ENCODE data around the gene TRIM63. TPM values are rescaled to one million over a fixed set of nuclear protein-coding genes. Genes with fewer than 3 reads are reported as not detected.

Gene TRIM63
- polyA plus RNA-seq, 1 donor from 2014 or later, result not detected

GRCh38 chr1:26025517-26025916, 41.9 kb downstream of the TRIM63 start:
- no peaks in the 10 kb centered on the region for H3K9me3 Mint-ChIP-seq
- H3K36me3 Mint-ChIP-seq, result peaks cover 2% of the 10 kb centered on the region
- peaks cover 0 to 3% (median 0%) of the 10 kb centered on the region in 3 donors for H3K4me1 Mint-ChIP-seq
- H3K4me3 Mint-ChIP-seq, result no peak overlapping the region
- peaks cover 5% of the 10 kb centered on the region for H3K27me3 Mint-ChIP-seq
- H3K27ac Mint-ChIP-seq, result no peak overlapping the region

- H3K27me3 Mint-ChIP-seq, result peaks cover 5% of the 10 kb centered on the region
- no peak overlapping the region for H3K27ac Mint-ChIP-seq
- peaks cover 0 to 3% (median 0%) of the 10 kb centered on the region in 3 donors for H3K4me1 Mint-ChIP-seq
- no peaks in the 10 kb centered on the region for H3K9me3 Mint-ChIP-seq
- peaks cover 2% of the 10 kb centered on the region for H3K36me3 Mint-ChIP-seq
- no peak overlapping the region for H3K4me3 Mint-ChIP-seq
These were observed 42.4 kb downstream of the TRIM63 start for GRCh38 chr1:26025060-26025459.

GRCh38 chr1:26023826-26024225, 43.6 kb downstream of the TRIM63 start:
- Mint-ChIP-seq H3K4me1 (peaks cover 0 to 3% (median 0%) of the 10 kb centered on the region in 3 donors), H3K4me3 (no peak overlapping the region), H3K27me3 (peaks cover 4% of the 10 kb centered on the region), H3K36me3 (peaks cover 2% of the 10 kb centered on the region), H3K27ac (no peak overlapping the region), H3K9me3 (no peaks in the 10 kb centered on the region)

GRCh38 chr1:26023009-26023408, 44.4 kb downstream of the TRIM63 start:
- Mint-ChIP-seq H3K27ac (no peak overlapping the region), H3K9me3 (no peaks in the 10 kb centered on the region), H3K4me3 (no peak overlapping the region)

GRCh38 chr1:26022404-26022779, 45.0 kb downstream of the TRIM63 start:
- H3K4me3 Mint-ChIP-seq, result no peak overlapping the region
- H3K9me3 Mint-ChIP-seq, result no peaks in the 10 kb centered on the region
- no peak overlapping the region for H3K27ac Mint-ChIP-seq
- peaks cover 0 to 3% (median 0%) of the 10 kb centered on the region in 3 donors for H3K4me1 Mint-ChIP-seq
- peaks cover 2% of the 10 kb centered on the region for H3K36me3 Mint-ChIP-seq
- H3K27me3 Mint-ChIP-seq, result peaks cover 5% of the 10 kb centered on the region

More at GRCh38 chr1:26023009-26023408, 44.4 kb downstream of the TRIM63 start:
- Mint-ChIP-seq H3K4me1 (peaks cover 0 to 3% (median 0%) of the 10 kb centered on the region in 3 donors), H3K27me3 (peaks cover 5% of the 10 kb centered on the region), H3K36me3 (peaks cover 2% of the 10 kb centered on the region)

- H3K27ac Mint-ChIP-seq, result no peak within 1 kb of the TSS
- H3K4me1 Mint-ChIP-seq, result peaks cover 0 to 3% (median 0%) of the 10 kb centered on the region in 3 donors
- H3K4me3 Mint-ChIP-seq, result no peak within 1 kb of the TSS
- H3K36me3 Mint-ChIP-seq, result peaks cover 2% of the 10 kb centered on the region
- H3K9me3 Mint-ChIP-seq, result no peaks in the 10 kb centered on the region
- H3K27me3 Mint-ChIP-seq, result peaks cover 5% of the 10 kb centered on the region
These were observed 45.6 kb downstream of the TRIM63 start, which contains the start of gene EXTL1 for GRCh38 chr1:26021647-26022403. Gene EXTL1, plus strand, starts transcription at chr1:26021775. Its CDS starts 872 bp downstream, at chr1:26022647.

GRCh38 chr1:26020941-26021646, 46.3 kb downstream of the TRIM63 start:
- Mint-ChIP-seq H3K4me3 (no peak overlapping the region), H3K4me1 (peaks cover 0 to 3% (median 0%) of the 10 kb centered on the region in 3 donors), H3K9me3 (no peaks in the 10 kb centered on the region), H3K27me3 (peaks cover 5% of the 10 kb centered on the region), H3K36me3 (peaks cover 2% of the 10 kb centered on the region), H3K27ac (no peak overlapping the region)

- H3K27ac Mint-ChIP-seq, result peak overlapping the region in 1 of 3 donors; percentile 71
- H3K9me3 Mint-ChIP-seq, result no peaks in the 10 kb centered on the region
- peaks cover 5% of the 10 kb centered on the region for H3K27me3 Mint-ChIP-seq
- peaks cover 2% of the 10 kb centered on the region for H3K36me3 Mint-ChIP-seq
- H3K4me1 Mint-ChIP-seq, result peaks cover 0 to 3% (median 0%) of the 10 kb centered on the region in 3 donors
- H3K4me3 Mint-ChIP-seq, result no peak overlapping the region
These were observed 47.1 kb downstream of the TRIM63 start for GRCh38 chr1:26020330-26020768.

- H3K27ac Mint-ChIP-seq, result peak overlapping the region in 1 of 3 donors; percentile 71
- peaks cover 2% of the 10 kb centered on the region for H3K36me3 Mint-ChIP-seq
- peaks cover 5% of the 10 kb centered on the region for H3K27me3 Mint-ChIP-seq
- peaks cover 0 to 3% (median 0%) of the 10 kb centered on the region in 3 donors for H3K4me1 Mint-ChIP-seq
- no peaks in the 10 kb centered on the region for H3K9me3 Mint-ChIP-seq
- H3K4me3 Mint-ChIP-seq, result no peak overlapping the region
These were observed 47.7 kb downstream of the TRIM63 start for GRCh38 chr1:26019641-26020315.

GRCh38 chr1:26017606-26018005, 49.8 kb downstream of the TRIM63 start:
- Mint-ChIP-seq H3K27ac (no peak overlapping the region), H3K4me1 (peaks cover 0 to 3% (median 0%) of the 10 kb centered on the region in 3 donors), H3K9me3 (no peaks in the 10 kb centered on the region), H3K27me3 (peaks cover 5% of the 10 kb centered on the region), H3K4me3 (no peak overlapping the region), H3K36me3 (peaks cover 2% of the 10 kb centered on the region)

GRCh38 chr1:26016953-26017545, 50.4 kb downstream of the TRIM63 start:
- Mint-ChIP-seq H3K4me3 (no peak overlapping the region), H3K9me3 (no peaks in the 10 kb centered on the region), H3K27me3 (peaks cover 5% of the 10 kb centered on the region), H3K27ac (no peak overlapping the region), H3K4me1 (peaks cover 0 to 3% (median 0%) of the 10 kb centered on the region in 3 donors), H3K36me3 (peaks cover 2% of the 10 kb centered on the region)

- Mint-ChIP-seq H3K27me3 (peaks cover 2% of the 10 kb centered on the region), H3K36me3 (no peaks in the 10 kb centered on the region), H3K4me3 (no peak overlapping the region), H3K9me3 (no peaks in the 10 kb centered on the region), H3K4me1 (no peaks in the 10 kb centered on the region), H3K27ac (no peak overlapping the region)
These were observed 51.0 kb downstream of the TRIM63 start for GRCh38 chr1:26016258-26016952.

- Mint-ChIP-seq H3K27me3 (peaks cover 1% of the 10 kb centered on the region), H3K4me3 (no peak overlapping the region), H3K4me1 (no peaks in the 10 kb centered on the region), H3K36me3 (no peaks in the 10 kb centered on the region), H3K27ac (no peak overlapping the region), H3K9me3 (no peaks in the 10 kb centered on the region)
These were observed 52.1 kb downstream of the TRIM63 start for GRCh38 chr1:26015358-26015757.

- Mint-ChIP-seq H3K36me3 (no peaks in the 10 kb centered on the region), H3K4me1 (no peaks in the 10 kb centered on the region), H3K27ac (no peak overlapping the region), H3K4me3 (no peak overlapping the region), H3K27me3 (peaks cover 1% of the 10 kb centered on the region), H3K9me3 (no peaks in the 10 kb centered on the region)
These were observed 53.3 kb downstream of the TRIM63 start for GRCh38 chr1:26014179-26014578.
